ENCODE measurements around the gene ECE2.

ECE2 gene

GRCh38 chr3:184314700-184315542, 39.1 kb downstream of the ECE2 start:
- peak; percentile 58 for DNase-seq (ENCODE audit: low spot score)

GRCh38 chr3:184315543-184315867, 39.7 kb downstream of the ECE2 start:
- no peak for DNase-seq (ENCODE audit: low spot score)

- no peak for DNase-seq (ENCODE audit: low spot score)
Measured at GRCh38 chr3:184315871-184316661, 40.2 kb downstream of the ECE2 start.

- no peak for DNase-seq (ENCODE audit: low spot score)
Measured at GRCh38 chr3:184316792-184317191, 41.0 kb downstream of the ECE2 start.

GRCh38 chr3:184317201-184317600, 41.4 kb downstream of the ECE2 start:
- DNase-seq (ENCODE audit: low spot score), result no peak

- no peak for DNase-seq (ENCODE audit: low spot score)
Measured at GRCh38 chr3:184320104-184320445, 44.3 kb downstream of the ECE2 start.

GRCh38 chr3:184321666-184322065, 45.8 kb downstream of the ECE2 start:
- DNase-seq (ENCODE audit: low spot score), result no peak

- no peak for DNase-seq (ENCODE audit: low spot score)
Measured at GRCh38 chr3:184322731-184323487, 47.1 kb downstream of the ECE2 start.

- no peak for DNase-seq (ENCODE audit: low spot score)
Measured at GRCh38 chr3:184323696-184324095, 47.9 kb downstream of the ECE2 start.

- DNase-seq (ENCODE audit: low spot score), result no peak
Measured at GRCh38 chr3:184325269-184325668, 49.4 kb downstream of the ECE2 start.

- no peak for DNase-seq (ENCODE audit: low spot score)
Measured at GRCh38 chr3:184325715-184326369, 50.0 kb downstream of the ECE2 start.

- no peak for DNase-seq (ENCODE audit: low spot score)
Measured at GRCh38 chr3:184327171-184327570, 51.3 kb downstream of the ECE2 start.

GRCh38 chr3:184328516-184328915, 52.7 kb downstream of the ECE2 start:
- DNase-seq (ENCODE audit: low spot score), result no peak

- DNase-seq (ENCODE audit: low spot score), result no peak
Measured at GRCh38 chr3:184332370-184333090, 56.7 kb downstream of the ECE2 start.

- DNase-seq (ENCODE audit: low spot score), result no peak
Measured at GRCh38 chr3:184333190-184333589, 57.4 kb downstream of the ECE2 start.

- no peak for DNase-seq (ENCODE audit: low spot score)
Measured at GRCh38 chr3:184333700-184334099, 57.9 kb downstream of the ECE2 start.

- DNase-seq (ENCODE audit: low spot score), result no peak
Measured at GRCh38 chr3:184334470-184335158, 58.8 kb downstream of the ECE2 start.

- DNase-seq (ENCODE audit: low spot score), result no peak
Measured at GRCh38 chr3:184335291-184335660, 59.5 kb downstream of the ECE2 start.

GRCh38 chr3:184335661-184336546, 60.1 kb downstream of the ECE2 start:
- peak; percentile 79 for DNase-seq (ENCODE audit: low spot score)

Measured in CD4-positive, alpha-beta T cell treated with Interleukin-6 at 100 ng/mL for 8 hours (primary cell).